GM19025 (cell line): ENCODE measurements around the gene SOAT1.

Source experiments
- ATAC-seq: cut with Tn5 transposase; IDR thresholded peaks from one replicate; pipeline ENCODE4 v1.9.1; 2021; ENCODE audit warnings: mild to moderate bottlenecking, low read depth, moderate library complexity; ENCODE audit not compliant: unreplicated experiment

SOAT1 gene

DNA sequence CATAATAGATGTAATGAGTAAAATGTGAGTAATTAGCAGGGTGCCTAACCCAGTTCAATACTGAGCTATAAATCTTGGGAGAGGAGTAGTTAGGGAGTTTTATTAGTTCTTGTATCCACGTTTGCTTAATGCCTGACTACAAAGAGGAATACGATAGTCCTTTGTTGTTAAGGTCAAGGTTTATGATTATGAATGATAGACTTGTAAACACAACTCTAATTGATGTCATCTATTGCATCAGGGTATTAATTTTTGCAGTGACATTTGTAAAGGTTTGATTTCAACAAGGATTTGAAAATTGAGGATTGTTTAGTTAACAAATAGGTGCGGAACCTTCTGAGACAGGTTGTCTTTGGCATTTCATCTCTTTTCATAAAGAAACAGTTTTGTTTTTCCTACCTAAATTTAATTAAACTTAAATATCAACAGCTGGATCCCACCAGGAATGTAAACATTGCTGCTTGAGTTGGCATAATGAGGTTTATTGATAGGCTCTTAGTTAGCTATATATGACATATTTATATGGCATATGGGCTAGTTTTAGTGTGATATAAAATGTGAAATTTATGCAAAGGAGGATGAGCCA lies 9.7 kb downstream of the SOAT1 start:
- no peak for ATAC-seq

- no peak for ATAC-seq
Measured at GRCh38 chr1:179305450-179305849, 11.9 kb downstream of the SOAT1 start.

- ATAC-seq: no peak
Measured at GRCh38 chr1:179310291-179310690, 16.7 kb downstream of the SOAT1 start.

DNA sequence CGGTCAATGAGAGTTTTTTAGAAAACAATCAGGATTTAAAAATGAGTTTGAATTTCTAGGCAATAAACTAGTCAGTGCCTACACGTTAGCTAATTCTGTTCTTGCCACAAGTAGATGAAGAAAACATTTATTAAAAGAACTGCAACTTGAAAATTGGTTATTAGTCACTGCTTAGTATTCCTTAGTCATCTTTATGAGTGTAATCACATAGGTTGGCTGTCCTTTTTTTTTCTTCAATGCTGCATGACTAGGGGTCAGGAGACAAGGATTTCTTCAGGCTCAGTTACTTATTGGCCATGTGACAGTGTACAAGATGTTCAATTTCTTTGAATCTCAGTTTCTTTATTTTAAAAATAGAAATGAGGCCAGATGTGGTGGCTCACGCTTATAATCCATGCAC lies 17.1 kb downstream of the SOAT1 start:
- no peak for ATAC-seq

GRCh38 chr1:179311149-179311700 lies 17.6 kb downstream of the SOAT1 start:
- ATAC-seq: no peak

DNA sequence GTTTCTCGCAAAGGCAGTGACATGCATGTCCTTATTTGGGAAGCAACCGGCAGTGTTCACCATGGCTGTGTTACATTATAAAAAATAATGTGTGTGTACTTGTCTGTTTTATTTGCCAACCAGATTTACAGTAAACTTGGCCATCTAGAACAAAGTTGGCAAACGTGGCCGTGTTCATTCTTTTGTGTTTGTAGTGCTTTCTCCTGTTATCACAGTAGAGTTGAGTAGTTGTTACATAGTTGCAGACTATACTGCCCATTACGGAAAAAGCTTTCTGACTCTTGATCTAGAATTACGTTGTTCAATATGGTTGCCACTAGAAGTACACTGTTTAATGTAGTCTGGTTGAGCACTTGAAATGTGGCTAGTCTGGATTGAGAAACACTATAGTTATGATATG lies 19.4 kb downstream of the SOAT1 start:
- no peak for ATAC-seq

DNA sequence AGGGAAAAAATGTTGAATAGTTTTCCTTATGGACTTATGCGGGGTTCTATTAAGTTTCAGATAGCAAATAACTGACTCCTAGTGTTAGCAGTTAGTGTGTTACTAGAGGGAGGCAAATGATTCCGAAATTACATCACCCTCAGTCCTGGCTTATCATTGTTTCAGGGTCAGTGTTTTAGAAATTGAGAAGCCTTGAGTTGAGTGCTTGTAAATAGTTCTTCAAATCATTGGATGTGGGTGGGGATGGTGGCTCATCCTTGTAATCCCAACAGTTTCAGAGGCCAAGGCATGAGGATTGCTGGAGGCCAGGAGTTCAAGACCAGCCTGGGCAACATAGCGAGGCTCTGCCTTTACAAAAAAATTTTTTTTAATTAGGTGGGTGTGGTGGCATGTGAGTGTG lies 21.3 kb downstream of the SOAT1 start:
- ATAC-seq: no peak

DNA sequence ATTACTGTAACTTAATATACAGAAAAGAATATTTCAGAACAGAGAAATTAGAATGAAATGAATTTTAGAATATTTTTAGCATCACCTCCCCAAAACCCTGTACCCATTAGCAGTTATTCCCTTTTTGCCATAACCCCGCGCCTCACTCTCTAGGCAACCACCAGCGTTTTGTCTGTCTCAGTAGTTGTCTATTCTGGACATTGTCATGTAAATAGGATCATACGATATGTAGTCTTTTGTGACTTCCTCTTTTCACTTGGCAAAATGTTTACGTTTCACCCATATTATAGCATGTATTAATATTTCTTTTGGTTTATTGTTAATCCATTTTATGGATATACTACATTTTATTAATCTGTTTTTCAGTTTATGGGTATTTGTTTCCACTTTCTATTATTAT lies 24.9 kb downstream of the SOAT1 start:
- no peak for ATAC-seq

GRCh38 chr1:179321533-179322216 lies 28.1 kb downstream of the SOAT1 start:
- no peak for ATAC-seq

GRCh38 chr1:179322557-179322956 lies 29.0 kb downstream of the SOAT1 start:
- no peak for ATAC-seq

DNA sequence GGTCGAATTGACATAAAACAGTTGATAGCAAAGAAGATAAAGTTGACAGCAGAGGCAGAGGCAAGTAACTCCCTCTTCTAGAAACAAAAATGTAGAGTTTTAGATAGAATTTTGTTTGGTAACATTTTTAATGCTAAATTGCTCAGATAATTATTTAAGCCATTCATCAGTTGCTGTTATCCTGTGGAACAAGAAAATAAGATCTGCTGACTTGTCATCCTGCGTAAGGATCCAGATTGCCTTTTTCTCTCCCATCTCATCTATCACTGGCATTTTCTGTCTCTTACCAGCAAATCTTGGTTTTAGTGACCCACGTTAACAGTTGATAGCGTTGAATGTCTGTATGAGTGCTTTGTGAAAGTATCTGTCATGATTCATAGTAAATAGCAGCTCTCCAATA lies 29.8 kb downstream of the SOAT1 start:
- ATAC-seq: no peak

DNA sequence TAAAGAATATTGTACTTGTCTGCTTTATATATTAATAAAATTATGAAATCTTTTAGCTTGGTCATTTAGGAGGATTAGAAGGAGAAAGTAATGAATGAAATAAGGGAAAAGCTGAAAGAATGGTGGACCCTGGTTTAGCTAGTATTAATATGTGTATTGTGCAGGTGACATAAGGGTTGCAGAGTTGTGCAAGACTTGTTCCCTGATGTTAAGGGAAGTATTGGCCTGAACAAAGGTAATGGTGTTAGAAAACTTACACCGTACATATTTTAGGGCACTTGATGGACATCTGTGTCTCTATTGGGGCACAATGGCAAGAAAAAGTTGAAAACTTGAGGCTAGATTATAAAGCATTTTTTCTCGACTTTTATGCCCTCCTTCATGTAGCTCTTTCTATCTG lies 32.2 kb downstream of the SOAT1 start:
- no peak for ATAC-seq

DNA sequence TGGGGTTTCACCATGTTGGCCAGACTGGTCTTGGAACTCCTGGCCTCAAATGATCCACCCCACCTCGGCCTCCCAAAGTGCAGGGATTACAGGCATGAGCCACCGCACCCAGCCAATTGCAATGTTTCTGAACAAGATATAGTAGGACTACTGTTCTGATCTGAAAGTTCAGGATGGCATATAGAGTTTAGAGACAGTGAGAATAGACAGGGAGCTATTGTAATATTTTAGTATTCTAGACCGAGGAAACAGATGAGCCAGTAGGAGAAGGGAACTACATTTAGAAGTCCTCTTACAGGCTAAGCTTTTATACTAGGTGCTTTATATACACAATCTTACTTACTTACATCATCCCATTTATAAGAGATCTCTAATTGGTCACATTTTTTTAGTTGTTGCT lies 33.1 kb downstream of the SOAT1 start:
- no peak for ATAC-seq

DNA sequence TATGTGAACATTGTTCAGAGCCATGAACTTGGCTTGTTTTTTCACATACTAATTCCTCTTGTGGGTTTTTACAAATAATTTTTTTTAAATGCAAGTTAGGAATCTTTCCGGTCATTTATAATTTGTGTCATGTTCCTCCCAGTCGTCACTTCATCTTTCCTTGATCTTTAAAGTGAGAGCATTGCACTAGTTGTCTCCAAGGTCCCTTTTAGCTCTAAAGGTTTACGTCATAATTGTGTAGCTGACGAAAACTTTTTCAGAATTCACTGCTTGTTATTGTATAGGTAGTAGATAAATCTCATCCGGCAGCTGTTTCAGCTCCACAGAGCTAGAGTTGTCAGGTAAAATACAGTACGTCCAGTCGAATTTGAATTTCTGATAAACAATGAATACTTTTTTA lies 33.6 kb downstream of the SOAT1 start:
- no peak for ATAC-seq

DNA sequence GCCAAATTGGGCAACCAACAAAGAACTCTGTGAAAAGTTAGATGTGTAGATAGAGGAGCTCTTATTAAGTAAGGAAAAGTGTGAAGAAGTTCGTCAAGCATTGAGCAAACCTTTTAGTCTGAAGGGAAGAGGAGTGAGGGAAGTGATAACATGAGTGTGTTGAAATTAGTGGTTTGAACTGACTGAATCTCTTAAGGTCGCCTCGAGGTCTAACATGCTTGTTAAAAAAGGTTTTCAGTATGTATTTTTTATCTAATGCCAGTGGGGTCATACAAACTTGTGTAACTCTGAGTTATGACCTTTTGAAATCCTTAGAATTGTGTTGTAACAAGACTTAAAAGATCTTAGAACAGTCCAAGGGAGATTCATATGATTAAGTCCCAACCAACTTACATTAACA lies 34.1 kb downstream of the SOAT1 start:
- ATAC-seq: no peak

DNA sequence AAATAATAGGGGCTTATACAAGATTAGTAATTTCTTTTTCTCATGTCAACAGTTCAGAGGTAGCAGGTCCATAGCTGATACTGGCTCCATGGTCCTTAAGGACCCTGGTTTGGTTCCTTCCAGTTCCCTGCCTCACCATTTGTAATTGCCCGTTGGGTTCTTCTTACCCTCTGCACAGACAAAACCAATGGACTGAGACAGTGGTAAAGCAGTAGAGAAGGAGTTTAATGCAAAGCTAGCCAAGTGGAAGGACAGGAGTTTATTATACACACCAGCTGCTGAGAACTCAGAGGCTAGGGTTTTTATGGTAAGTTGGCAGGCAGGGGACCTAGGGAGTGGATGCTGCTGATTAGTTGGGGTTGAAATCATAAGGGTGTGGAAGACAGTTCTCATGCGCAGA lies 36.3 kb downstream of the SOAT1 start:
- ATAC-seq: no peak

DNA sequence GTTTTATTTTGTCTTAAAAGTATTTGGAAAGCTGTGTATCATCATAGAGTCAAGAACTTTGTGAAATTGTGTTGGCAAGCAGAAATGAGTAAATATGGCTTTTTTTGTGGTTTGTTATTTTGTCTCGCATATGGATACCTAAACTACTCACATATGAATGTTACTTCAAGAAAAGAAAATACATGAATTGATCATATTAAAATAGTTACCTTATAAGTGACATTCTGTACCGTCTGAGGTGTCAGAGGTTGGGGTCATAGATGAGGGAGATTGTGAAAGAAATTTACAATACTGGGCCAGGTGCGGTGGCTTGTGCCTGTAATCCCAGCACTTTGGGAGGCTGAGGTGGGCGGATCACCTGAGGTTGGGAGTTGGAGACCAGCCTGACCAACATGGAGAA lies 40.8 kb downstream of the SOAT1 start:
- no peak for ATAC-seq

DNA sequence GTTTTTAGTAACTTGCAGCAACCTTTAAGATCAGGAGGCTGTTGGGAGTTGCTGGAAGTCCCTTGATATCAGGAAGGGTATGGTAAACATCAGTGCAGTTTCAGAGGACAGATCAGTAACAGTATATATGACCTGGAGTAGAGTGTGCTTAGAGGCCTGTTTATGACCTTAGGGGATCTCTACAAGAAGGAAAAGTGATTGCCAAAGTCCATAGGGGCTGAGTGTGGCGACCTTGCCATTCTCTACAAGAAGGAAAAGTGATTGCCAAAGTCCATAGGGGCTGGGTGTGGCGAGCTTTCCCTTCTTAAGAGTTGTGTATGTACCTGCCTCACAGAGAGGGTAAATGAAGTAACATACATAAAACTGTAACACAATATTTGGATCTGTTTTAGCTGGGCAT lies 43.7 kb downstream of the SOAT1 start:
- ATAC-seq: no peak

DNA sequence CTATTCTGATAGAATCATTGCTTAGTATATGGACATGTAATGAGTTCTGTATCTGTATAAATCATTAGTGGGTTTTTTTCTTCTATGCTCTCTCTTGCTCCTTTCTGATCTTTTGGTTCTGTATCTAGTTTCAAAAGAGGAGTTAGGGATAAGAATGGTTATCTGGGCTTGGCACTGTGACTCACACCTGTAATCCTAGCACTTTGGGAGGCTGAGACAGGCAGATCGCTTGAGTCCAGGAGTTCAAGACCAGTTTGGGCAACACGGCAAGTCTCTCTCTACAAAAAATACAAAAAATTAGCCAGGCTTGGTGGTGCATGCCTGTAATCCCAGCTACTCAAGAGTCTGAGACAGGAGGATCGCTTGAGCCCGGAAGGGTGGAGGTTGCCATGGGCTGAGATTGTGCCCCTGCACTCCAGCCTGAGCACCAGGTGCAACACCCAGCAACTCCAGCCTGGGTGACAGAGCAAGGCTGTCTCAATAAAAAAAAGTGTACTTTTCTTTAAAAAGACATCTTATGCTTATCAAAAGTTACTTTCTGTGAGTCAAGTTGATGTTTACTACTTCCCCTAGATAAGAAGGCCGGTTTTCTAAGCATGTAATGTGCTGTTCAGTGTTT lies 44.5 kb downstream of the SOAT1 start:
- no peak for ATAC-seq

GRCh38 chr1:179340918-179341317 lies 47.3 kb downstream of the SOAT1 start:
- ATAC-seq: no peak

GRCh38 chr1:179341943-179342547 lies 48.4 kb downstream of the SOAT1 start:
- ATAC-seq: no peak
